HTERT RPE-1 (cell line): ENCODE results near the gene LSM8.
"Not testable (repeated sequence)": the region's sequence is repeated elsewhere in the genome, so short reads cannot be mapped to it uniquely, and the experiment has no call there.

Experiments
- in situ Hi-C: fragments of 300-500 bp; cut with MboI; formaldehyde crosslinking; loops from 4 replicates; pipeline ENCODE4 v1.14.3; 2020; ENCODE audit warnings: low sequenced_read_pairs

LSM8 gene

GRCh38 chr7:118202061-118202460 lies 18.1 kb downstream of the LSM8 start:
- in situ Hi-C loops, result no loop called here

- in situ Hi-C loops, result no loop called here
Measured at GRCh38 chr7:118214051-118214832, 30.3 kb downstream of the LSM8 start.

- in situ Hi-C loops, result no loop called here
Measured at GRCh38 chr7:118214833-118215182, 30.8 kb downstream of the LSM8 start.

GRCh38 chr7:118217210-118217619 lies 33.3 kb downstream of the LSM8 start:
- in situ Hi-C loops, result no loop called here

- in situ Hi-C loops, result no loop called here
Measured at GRCh38 chr7:118218413-118219156, 34.6 kb downstream of the LSM8 start.

GRCh38 chr7:118219157-118219512 lies 35.2 kb downstream of the LSM8 start:
- in situ Hi-C loops, result no loop called here

- in situ Hi-C loops, result no loop called here
Measured at GRCh38 chr7:118220583-118220982, 36.6 kb downstream of the LSM8 start.

GRCh38 chr7:118222591-118222990 lies 38.6 kb downstream of the LSM8 start:
- in situ Hi-C loops, result no loop called here

- in situ Hi-C loops, result no loop called here
Measured at GRCh38 chr7:118224521-118224920, 40.6 kb downstream of the LSM8 start, which contains the start of gene ANKRD7. ANKRD7 (plus strand) TSS chr7:118224704; CDS start chr7:118224831, 127 bp downstream.

- in situ Hi-C loops, result no loop called here
Measured at GRCh38 chr7:118232837-118233236, 48.9 kb downstream of the LSM8 start.

- in situ Hi-C loops, result no loop called here
Measured at GRCh38 chr7:118233799-118234198, 49.8 kb downstream of the LSM8 start.

GRCh38 chr7:118239014-118239413 lies 55.0 kb downstream of the LSM8 start:
- in situ Hi-C loops, result no loop called here

GRCh38 chr7:118240320-118240719 lies 56.4 kb downstream of the LSM8 start:
- in situ Hi-C loops, result not testable (repeated sequence)
